Measurements from ENCODE around the gene ANAPC4.

GRCh38 chr4:25361253-25361652 is 15.8 kb upstream of the ANAPC4 start:
- no peak for TF ChIP-seq POLR2AphosphoS5 (IDR thresholded peaks at IDR 0.05; ENCODE audit: low read depth, low read length)
- no peak for TF ChIP-seq TAF1 (IDR thresholded peaks at IDR 0.05; ENCODE audit: borderline replicate concordance, insufficient read depth, low read length)
- TF ChIP-seq REST (IDR thresholded peaks at IDR 0.05; ENCODE audit: insufficient read depth in 1 of 2, low read depth in 2 of 2, low read length in 2 of 2): no peak
- no peak for TF ChIP-seq SIN3A (IDR thresholded peaks at IDR 0.05; ENCODE audit: borderline replicate concordance, insufficient read depth, low read length)
